Mesenchymal stem cell (in vitro differentiated cells and primary cell): ENCODE results near the gene PNRC1.

Source experiments
- DNase-seq: peaks from one replicate; pipeline ENCODE4 v3.0.0-alpha.2; 2013
- H2AFZ ChIP-seq: one replicate; pipeline ENCODE4 v1.6.1; 2013; ENCODE audit warnings: low read depth, mild to moderate bottlenecking, control low read depth, inconsistent platforms, low read length, moderate library complexity
- H2AK5ac ChIP-seq: 2 replicates; pipeline ENCODE4 v1.6.1; 2013; ENCODE audit warnings: low read length, moderate library complexity, mild to moderate bottlenecking, inconsistent platforms; ENCODE audit not compliant: severe bottlenecking
- H2BK120ac ChIP-seq: one replicate; pipeline ENCODE4 v1.6.1; 2013; ENCODE audit warnings: low read depth, mild to moderate bottlenecking, inconsistent platforms, low read length, moderate library complexity
- H2BK12ac ChIP-seq, 2 experiments: one replicate each; pipeline ENCODE4 v1.6.1; 2013; ENCODE audit warnings: inconsistent platforms in 2 of 2, low read length in 2 of 2, mild to moderate bottlenecking in 2 of 2, moderate library complexity in 2 of 2, control low read depth in 1 of 2
- H2BK15ac ChIP-seq: one replicate; pipeline ENCODE4 v1.6.1; 2013; ENCODE audit warnings: mild to moderate bottlenecking, low read depth, inconsistent platforms; ENCODE audit not compliant: poor library complexity, severe bottlenecking
- H2BK5ac ChIP-seq: 2 replicates; pipeline ENCODE4 v1.6.1; 2013; ENCODE audit warnings: low read depth, mild to moderate bottlenecking, low read length, control low read depth, inconsistent platforms; ENCODE audit not compliant: poor library complexity, severe bottlenecking
- H3K14ac ChIP-seq, 2 experiments: one replicate each; pipeline ENCODE4 v1.6.1; 2013; ENCODE audit warnings: inconsistent platforms in 2 of 2, low read length in 2 of 2, control low read depth in 1 of 2, mild to moderate bottlenecking in 1 of 2, moderate library complexity in 1 of 2
- H3K18ac ChIP-seq, 2 experiments: one replicate each; pipeline ENCODE4 v1.6.1; 2013; ENCODE audit warnings: inconsistent platforms in 2 of 2, low read length in 2 of 2, control low read depth in 1 of 2, low read depth in 1 of 2, mild to moderate bottlenecking in 1 of 2
- H3K23ac ChIP-seq, 2 experiments: one replicate each; pipeline ENCODE4 v1.6.1; 2013; ENCODE audit warnings: inconsistent platforms in 2 of 2, low read length in 2 of 2, mild to moderate bottlenecking in 2 of 2, moderate library complexity in 2 of 2, control low read depth in 1 of 2
- H3K27ac ChIP-seq: 2 replicates; pipeline ENCODE4 v1.5.1; 2013; ENCODE audit warnings: mild to moderate bottlenecking, moderate library complexity, low read length, control low read depth, inconsistent platforms; ENCODE audit not compliant: poor library complexity, severe bottlenecking
- H3K27me3 ChIP-seq, 2 experiments: 2 replicates each; pipeline versions ENCODE4 v1.6.1 to v1.7.0; 2013; ENCODE audit warnings: low read length in 2 of 2, mild to moderate bottlenecking in 2 of 2, moderate library complexity in 2 of 2, control low read depth in 1 of 2, inconsistent platforms in 1 of 2; ENCODE audit not compliant: control insufficient read depth in 1 of 2, insufficient read depth in 1 of 2
- H3K36me3 ChIP-seq, 2 experiments: 2 replicates each; pipeline versions ENCODE4 v1.6.1 to v1.7.0; 2013; ENCODE audit warnings: low read length in 2 of 2, control low read depth in 1 of 2, inconsistent platforms in 1 of 2, low read depth in 1 of 2, mild to moderate bottlenecking in 1 of 2; ENCODE audit not compliant: insufficient read depth in 2 of 2, control insufficient read depth in 1 of 2
- H3K4ac ChIP-seq, 2 experiments: one replicate each; pipeline ENCODE4 v1.6.1; 2013; ENCODE audit warnings: inconsistent platforms in 2 of 2, low read length in 2 of 2, mild to moderate bottlenecking in 2 of 2, moderate library complexity in 2 of 2, control low read depth in 1 of 2, low read depth in 1 of 2
- H3K4me1 ChIP-seq: 2 replicates; pipeline ENCODE4 v1.6.1; 2013; ENCODE audit warnings: low read depth, low read length, control low read depth; ENCODE audit not compliant: control insufficient read depth, insufficient read depth
- H3K4me2 ChIP-seq: 2 replicates; pipeline ENCODE4 v1.6.1; 2013; ENCODE audit warnings: low read length, mild to moderate bottlenecking, inconsistent platforms; ENCODE audit not compliant: poor library complexity, severe bottlenecking
- H3K4me3 ChIP-seq, 2 experiments: 2 replicates each; pipeline versions ENCODE4 v1.5.1 to v1.7.0; 2013; ENCODE audit warnings: low read length in 2 of 2, mild to moderate bottlenecking in 2 of 2, control low read depth in 1 of 2, low read depth in 1 of 2; ENCODE audit not compliant: insufficient read depth in 1 of 2
- H3K79me1 ChIP-seq: replicated peaks from 2 replicates; pipeline ENCODE4 v1.6.1; 2013; ENCODE audit warnings: mild to moderate bottlenecking, control low read depth, low read length, inconsistent platforms; ENCODE audit not compliant: poor library complexity, severe bottlenecking
- H3K9ac ChIP-seq: 2 replicates; pipeline ENCODE4 v1.7.0; 2013; ENCODE audit warnings: mild to moderate bottlenecking, low read length, moderate library complexity
- H3K9me3 ChIP-seq: 2 replicates; pipeline ENCODE4 v1.7.0; 2013; ENCODE audit warnings: mild to moderate bottlenecking, low read length; ENCODE audit not compliant: control insufficient read depth
- H4K8ac ChIP-seq: one replicate; pipeline ENCODE4 v1.6.1; 2013; ENCODE audit warnings: inconsistent platforms, mild to moderate bottlenecking, low read length, moderate library complexity
- H4K91ac ChIP-seq: one replicate; pipeline ENCODE4 v1.6.1; 2013; ENCODE audit warnings: mild to moderate bottlenecking, low read length, inconsistent platforms
- WGBS: methylation state at CpG from one replicate; pipeline ENCODE4 v1.1.7; 2013; ENCODE audit warnings: mixed read lengths; 5-methylcytosine and 5-hydroxymethylcytosine counted together

PNRC1 gene

GRCh38 chr6:89034586-89035251 lies 45.8 kb upstream of the PNRC1 start:
- Histone ChIP-seq H2BK15ac (no peak overlapping the region), H2BK12ac (peak overlapping the region; percentile 60 to 93), H3K27ac (peak overlapping the region; percentile 93), H3K9me3 (peaks cover 15% of the 10 kb centered on the region), H3K4ac (peak overlapping the region; percentile 44 to 66), H3K4me3 (peak overlapping the region in 1 of 2 experiments; percentile 67), H4K8ac (no peak overlapping the region), H3K4me1 (peaks cover 3% of the 10 kb centered on the region), H2BK120ac (no peak overlapping the region), H3K4me2 (no peak overlapping the region), H3K36me3 (no peaks in the 10 kb centered on the region), H3K14ac (no peak overlapping the region), H3K27me3 (peaks cover 0 to under 1% of the 10 kb centered on the region in 2 experiments), H2AFZ (peak overlapping the region; percentile 8), H2BK5ac (no peak overlapping the region), H3K9ac (peak overlapping the region; percentile 79), H2AK5ac (no peak overlapping the region), H3K23ac (no peak overlapping the region), H3K79me1 (no peaks in the 10 kb centered on the region), H3K18ac (peak overlapping the region; percentile 86 to 95), H4K91ac (no peak overlapping the region)
- DNase-seq, result peak; percentile 95
- 74% methylated on average over 7 of the region's 7 CpGs for WGBS

- H2AFZ ChIP-seq, result peak overlapping the region; percentile 8
- H3K36me3 ChIP-seq, result no peaks in the 10 kb centered on the region
- peak overlapping the region; percentile 13 to 66 for H3K4ac ChIP-seq
- no peaks in the 10 kb centered on the region for H3K27me3 ChIP-seq
- no peak overlapping the region for H2AK5ac ChIP-seq
- peak; percentile 100 for DNase-seq
- H3K79me1 ChIP-seq, result no peaks in the 10 kb centered on the region
- peak overlapping the region in 1 of 2 experiments; percentile 35 for H3K14ac ChIP-seq
- peak overlapping the region; percentile 93 for H3K27ac ChIP-seq
- H2BK5ac ChIP-seq, result peak overlapping the region; percentile 46
- H3K4me2 ChIP-seq, result peak overlapping the region; percentile 30
- peak overlapping the region; percentile 80 for H4K91ac ChIP-seq
- H3K18ac ChIP-seq, result peak overlapping the region; percentile 86 to 95
- peak overlapping the region; percentile 81 for H4K8ac ChIP-seq
- H3K4me3 ChIP-seq, result peak overlapping the region in 1 of 2 experiments; percentile 67
- H2BK120ac ChIP-seq, result no peak overlapping the region
- no peak overlapping the region for H2BK15ac ChIP-seq
- H3K23ac ChIP-seq, result no peak overlapping the region
- WGBS, result 20% methylated on average over 13 of the region's 14 CpGs
- H2BK12ac ChIP-seq, result peak overlapping the region; percentile 60 to 89
- H3K4me1 ChIP-seq, result peaks cover 3% of the 10 kb centered on the region
- peak overlapping the region; percentile 79 for H3K9ac ChIP-seq
- peaks cover 15% of the 10 kb centered on the region for H3K9me3 ChIP-seq
These were observed 45.1 kb upstream of the PNRC1 start for GRCh38 chr6:89035252-89036101.

- Histone ChIP-seq H3K18ac (peak overlapping the region; percentile 6 to 14), H3K4me3 (peak overlapping the region in 1 of 2 experiments; percentile 6), H2AK5ac (no peak overlapping the region), H3K4ac (peak overlapping the region in 1 of 2 experiments; percentile 9), H3K36me3 (no peaks in the 10 kb centered on the region), H2AFZ (no peak overlapping the region), H3K14ac (no peak overlapping the region), H2BK12ac (peak overlapping the region; percentile 15 to 22), H3K27me3 (no peaks in the 10 kb centered on the region), H3K9me3 (peaks cover 15% of the 10 kb centered on the region), H3K9ac (no peak overlapping the region), H2BK15ac (no peak overlapping the region), H3K27ac (no peak overlapping the region), H2BK5ac (no peak overlapping the region), H4K8ac (no peak overlapping the region), H3K79me1 (no peaks in the 10 kb centered on the region), H3K4me1 (peaks cover 3% of the 10 kb centered on the region), H2BK120ac (peak overlapping the region; percentile 57), H4K91ac (peak overlapping the region; percentile 74), H3K4me2 (no peak overlapping the region), H3K23ac (no peak overlapping the region)
- WGBS, result 46% methylated on average over 5 of the region's 5 CpGs
- DNase-seq, result peak; percentile 91
These were observed 43.2 kb upstream of the PNRC1 start for GRCh38 chr6:89037141-89037900.
